ENCODE measurements around the gene ME3.

DNA sequence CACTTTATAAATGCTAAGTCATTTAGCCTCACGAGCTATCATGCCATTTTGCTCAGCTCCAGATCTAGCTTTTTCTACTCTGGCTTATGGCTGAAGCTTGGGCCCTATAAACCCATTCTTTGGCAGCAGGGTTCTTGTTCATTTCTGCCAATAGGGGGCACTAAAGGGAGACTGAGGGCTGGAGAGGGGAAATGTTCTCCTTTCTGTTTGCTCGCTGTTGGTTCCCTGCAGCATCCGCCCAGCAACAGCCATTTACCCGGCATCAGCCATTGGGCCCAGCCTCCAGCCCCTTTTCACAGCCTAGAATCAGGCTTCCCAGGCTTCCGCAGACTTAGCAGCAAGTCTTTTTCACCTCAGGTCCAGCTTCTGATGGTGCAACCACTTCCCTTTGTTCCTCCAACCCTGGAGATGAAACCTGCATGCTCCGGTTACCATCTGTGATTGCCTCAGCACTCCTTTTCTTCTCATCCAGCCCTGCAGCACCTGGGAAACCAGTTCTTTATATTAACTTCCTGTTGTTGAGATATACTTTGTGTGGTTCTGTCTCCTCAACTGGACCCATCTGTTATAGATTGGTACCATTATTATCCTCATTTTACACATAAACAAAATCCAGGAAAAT lies 4.2 kb upstream of the ME3 start:
- TF ChIP-seq, protein P1, sequence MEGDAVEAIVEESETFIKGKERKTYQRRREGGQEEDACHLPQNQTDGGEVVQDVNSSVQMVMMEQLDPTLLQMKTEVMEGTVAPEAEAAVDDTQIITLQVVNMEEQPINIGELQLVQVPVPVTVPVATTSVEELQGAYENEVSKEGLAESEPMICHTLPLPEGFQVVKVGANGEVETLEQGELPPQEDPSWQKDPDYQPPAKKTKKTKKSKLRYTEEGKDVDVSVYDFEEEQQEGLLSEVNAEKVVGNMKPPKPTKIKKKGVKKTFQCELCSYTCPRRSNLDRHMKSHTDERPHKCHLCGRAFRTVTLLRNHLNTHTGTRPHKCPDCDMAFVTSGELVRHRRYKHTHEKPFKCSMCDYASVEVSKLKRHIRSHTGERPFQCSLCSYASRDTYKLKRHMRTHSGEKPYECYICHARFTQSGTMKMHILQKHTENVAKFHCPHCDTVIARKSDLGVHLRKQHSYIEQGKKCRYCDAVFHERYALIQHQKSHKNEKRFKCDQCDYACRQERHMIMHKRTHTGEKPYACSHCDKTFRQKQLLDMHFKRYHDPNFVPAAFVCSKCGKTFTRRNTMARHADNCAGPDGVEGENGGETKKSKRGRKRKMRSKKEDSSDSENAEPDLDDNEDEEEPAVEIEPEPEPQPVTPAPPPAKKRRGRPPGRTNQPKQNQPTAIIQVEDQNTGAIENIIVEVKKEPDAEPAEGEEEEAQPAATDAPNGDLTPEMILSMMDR (IDR thresholded peaks at IDR 0.05) = peak in 3 of 6 experiments; percentile 18 to 28 (median 19)
- TF ChIP-seq POLR2A (IDR thresholded peaks at IDR 0.05) = no peak
